GM19351 (cell line): Measurements from ENCODE around the gene TNFSF10.

Source experiments
- ATAC-seq: cut with Tn5 transposase; IDR thresholded peaks from one replicate; pipeline ENCODE4 v1.9.1; 2021; ENCODE audit warnings: mild to moderate bottlenecking, moderate library complexity; ENCODE audit not compliant: unreplicated experiment

TNFSF10 gene

GRCh38 chr3:172461530-172462138, 61.6 kb downstream of the TNFSF10 start:
- ATAC-seq: peak; percentile 87

DNA sequence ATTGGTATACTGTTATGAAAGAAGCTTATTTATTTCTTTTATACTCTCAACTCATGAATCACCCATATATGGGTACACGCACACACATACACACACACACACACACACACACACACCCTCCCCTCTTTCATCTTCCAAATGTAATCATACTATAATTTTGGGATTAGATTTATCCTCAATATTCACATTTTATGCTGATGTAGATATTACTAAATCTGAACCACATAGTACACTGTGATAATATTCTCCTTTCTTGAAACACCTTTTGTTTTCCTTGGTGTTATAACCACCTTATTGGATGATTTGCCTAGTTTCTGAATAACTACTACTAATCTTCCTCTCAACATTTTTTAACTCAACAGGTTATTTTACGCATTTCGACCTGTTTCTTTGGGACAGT, 66.8 kb downstream of the TNFSF10 start:
- ATAC-seq: no peak
